AG09319 (cell line): Measurements from ENCODE around the gene TNFRSF18.

ENCODE experiments used
- DNase-seq: peaks from one replicate; pipeline ENCODE4 v3.0.0-alpha.2; 2010; ENCODE audit warnings: low read depth; ENCODE audit errors: extremely low read depth
- TF ChIP-seq, protein P1 (sequence below): IDR thresholded peaks from 2 replicates; pipeline ENCODE4 v1.5.1; 2011; ENCODE audit warnings: low read depth, mild to moderate bottlenecking, inconsistent platforms, low read length, moderate library complexity

Gene TNFRSF18

DNA sequence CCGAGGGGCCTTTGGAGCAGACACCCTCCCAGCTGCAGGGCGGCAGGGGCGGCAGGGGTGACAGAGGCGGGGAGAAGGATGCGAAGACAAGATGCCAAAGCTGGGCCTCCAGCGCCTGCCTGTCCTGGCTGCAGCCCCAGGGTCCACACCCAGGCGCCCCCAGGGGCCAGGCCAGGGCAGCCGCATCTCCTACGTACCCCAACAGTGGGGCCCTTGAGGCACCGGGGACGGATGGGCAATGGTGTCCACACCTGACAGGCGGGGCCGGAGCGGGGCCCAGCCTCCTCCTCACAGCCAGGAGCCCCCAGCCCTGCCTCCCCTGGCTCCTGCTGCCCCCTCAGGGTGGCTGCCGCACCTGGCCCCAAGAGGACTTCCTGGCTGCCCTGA, 32.8 kb upstream of the TNFRSF18 start:
- no peak for DNase-seq
- TF ChIP-seq, protein P1, sequence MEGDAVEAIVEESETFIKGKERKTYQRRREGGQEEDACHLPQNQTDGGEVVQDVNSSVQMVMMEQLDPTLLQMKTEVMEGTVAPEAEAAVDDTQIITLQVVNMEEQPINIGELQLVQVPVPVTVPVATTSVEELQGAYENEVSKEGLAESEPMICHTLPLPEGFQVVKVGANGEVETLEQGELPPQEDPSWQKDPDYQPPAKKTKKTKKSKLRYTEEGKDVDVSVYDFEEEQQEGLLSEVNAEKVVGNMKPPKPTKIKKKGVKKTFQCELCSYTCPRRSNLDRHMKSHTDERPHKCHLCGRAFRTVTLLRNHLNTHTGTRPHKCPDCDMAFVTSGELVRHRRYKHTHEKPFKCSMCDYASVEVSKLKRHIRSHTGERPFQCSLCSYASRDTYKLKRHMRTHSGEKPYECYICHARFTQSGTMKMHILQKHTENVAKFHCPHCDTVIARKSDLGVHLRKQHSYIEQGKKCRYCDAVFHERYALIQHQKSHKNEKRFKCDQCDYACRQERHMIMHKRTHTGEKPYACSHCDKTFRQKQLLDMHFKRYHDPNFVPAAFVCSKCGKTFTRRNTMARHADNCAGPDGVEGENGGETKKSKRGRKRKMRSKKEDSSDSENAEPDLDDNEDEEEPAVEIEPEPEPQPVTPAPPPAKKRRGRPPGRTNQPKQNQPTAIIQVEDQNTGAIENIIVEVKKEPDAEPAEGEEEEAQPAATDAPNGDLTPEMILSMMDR: no peak

DNA sequence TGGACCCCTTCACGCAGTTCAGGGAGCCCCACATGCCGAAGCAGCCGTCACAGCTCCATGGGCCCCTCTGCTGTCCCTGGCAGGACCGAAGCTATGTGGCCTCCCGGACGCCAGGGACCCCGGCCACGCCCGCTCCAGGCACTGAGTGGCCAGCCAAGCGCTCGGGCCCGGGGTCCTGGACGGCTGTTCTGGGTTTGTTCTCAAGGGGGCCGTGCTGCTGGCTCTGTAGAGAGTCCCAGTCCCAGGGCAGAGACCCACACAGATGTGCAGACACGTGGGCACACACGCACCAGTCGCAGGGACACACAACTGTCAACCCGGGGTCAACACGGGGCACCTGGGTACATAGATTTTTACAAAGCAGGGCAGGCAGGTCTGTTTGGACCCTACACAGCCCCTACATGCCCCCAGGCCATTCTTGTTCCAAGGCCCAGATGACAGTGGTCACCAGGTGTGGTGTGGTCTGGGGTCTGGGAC, 32.3 kb upstream of the TNFRSF18 start:
- no peak for DNase-seq
- TF ChIP-seq, protein P1: no peak

DNA sequence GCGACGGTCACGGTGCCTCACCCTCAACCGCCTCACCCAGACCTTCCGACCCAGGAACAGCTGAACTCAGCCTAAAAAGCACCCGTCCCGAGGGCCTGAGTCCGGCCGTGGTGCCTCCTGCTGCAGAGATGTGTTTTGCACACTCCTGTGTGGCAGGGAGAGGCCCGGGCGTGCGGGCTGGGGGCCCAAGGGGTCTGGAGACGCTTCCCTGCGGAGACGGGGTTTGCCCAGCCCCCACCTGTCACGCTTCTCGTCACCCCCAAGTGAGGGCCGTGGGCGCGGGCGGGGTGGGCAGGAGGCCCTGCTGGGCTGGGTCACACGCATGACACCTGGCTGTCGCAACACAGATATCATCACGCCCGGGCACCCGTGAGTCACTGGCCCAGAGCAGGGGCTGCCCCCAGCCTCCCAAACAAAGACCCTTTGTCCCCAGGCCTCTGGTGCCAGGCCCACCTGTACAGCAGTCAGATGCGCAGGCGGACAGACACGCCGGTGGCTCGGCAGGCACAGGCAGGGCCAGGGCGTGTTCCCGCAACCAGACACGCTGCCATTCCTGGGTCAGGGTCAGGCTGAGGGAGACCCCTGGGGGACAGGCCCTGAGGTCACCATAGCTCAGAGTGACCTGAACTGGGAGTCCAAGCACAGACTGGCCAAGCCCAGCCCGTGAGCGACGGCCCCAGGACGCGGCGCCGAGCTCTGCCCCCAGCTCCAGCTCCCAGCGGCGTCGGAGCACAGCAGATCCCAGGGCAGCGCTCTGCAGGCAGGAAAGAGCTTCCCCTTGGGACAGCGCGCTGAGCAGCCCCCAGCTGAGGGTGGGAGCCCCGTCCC, 31.7 kb upstream of the TNFRSF18 start:
- DNase-seq: no peak
- TF ChIP-seq, protein P1: no peak

DNA sequence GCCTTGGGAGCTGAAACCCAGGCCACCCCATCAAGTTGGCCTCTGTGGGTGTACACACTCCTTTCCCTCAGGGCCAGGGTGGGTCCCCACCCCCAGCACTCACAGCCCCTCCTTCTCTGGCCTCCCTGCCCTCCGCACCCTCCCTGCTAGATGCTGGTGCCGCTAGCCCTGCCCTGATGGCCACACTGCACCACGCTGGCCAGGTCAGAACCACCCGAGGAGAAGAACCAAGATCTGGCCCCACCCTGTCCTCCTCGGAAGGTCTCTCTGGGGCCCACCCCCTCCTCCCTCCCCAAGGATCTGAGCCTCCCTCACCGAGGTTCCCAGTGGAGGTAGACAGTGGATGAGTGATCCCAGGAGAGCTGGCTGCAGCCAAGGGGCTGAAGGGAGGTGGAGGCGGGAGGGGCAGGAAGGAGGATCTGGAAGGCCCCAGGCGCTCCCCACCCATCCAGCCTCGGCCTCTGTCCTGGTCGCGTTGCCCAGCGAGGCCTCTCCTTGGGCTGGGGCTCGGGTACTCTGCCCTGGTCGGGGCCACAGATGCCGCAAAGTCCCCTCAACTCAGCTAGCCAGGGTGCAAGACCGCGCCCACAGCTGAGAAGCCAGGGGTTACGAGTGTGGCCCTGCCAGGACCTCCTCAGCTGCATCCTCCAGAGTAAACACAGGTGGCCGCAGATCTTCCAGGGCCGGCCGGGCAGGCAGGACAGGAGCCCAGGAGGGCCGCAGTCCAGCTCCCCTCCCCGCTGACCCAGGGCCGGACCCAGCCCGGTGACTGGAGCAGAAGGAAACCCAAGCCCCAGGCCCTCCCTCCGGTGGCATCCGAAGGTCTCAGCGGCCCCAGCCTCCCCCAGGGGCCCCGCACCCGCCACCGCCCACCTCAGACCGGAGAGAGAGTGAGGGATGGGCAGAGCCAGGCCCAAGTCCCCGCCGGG, 30.8 kb upstream of the TNFRSF18 start:
- DNase-seq: no peak
- TF ChIP-seq, protein P1: no peak

DNA sequence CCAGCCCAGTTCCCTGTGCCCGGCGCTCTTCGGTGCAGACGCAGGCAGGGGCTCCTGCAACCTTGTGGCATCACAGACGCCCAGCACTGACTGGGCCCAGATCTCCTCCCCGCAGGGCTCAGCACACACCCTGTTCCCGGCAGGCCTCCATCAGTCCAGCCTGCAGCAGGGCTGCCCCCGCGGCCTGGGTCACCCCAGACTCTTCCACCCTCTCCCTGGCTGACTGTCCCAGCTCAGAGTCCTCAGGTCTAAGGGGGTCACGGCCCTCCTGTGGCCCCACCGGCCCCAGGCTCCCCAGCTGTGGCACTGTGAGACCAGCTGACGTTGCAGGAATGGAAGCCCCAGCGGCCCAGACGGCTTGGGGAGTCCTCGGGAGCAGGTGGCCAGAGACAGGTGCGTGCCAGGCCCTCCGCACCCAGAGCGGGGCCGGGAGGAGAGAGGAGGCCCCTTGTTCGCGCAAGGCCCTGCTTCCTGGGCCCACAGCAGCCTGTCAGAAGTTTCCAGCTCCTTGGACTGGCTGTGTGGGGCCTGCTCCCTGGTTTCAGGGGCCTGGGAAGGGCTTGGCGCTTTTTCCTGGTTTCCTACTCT, 29.9 kb upstream of the TNFRSF18 start:
- TF ChIP-seq, protein P1: no peak
- no peak for DNase-seq

DNA sequence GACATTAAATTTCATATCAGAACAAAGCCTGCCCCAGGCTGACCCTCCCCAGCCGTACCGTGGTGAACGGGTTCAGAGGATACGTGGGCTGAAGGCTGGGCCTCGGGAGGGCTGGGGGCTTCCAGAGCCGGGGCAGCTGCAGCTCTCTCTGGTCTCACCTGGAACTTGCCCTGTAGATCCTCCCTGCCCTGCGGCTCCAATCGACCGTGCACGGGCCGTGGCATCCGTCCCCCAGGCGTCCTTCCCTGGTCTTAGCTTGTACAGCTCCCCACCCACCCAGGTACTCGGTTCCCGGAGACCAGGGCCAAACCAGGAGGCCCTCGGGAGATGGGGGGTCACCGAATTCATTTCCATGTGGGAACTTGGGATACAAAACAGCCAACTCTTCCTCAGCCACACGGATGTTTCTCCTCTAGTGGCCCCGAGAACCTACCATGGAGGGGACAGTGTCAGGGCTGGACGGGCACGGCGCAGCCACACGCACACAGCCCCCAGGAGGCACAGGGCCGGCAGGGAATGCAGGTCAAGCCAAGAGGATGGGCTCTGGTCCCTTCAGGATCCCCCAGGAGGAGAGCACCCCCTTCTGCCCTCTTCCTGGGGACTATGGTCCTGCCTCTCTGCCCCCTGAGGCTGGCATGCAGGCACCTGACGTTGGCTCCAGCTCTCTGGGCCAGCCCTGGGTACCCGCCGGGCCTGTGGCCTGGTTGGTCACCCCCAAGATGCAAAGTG, 28.8 kb upstream of the TNFRSF18 start:
- no peak for DNase-seq
- TF ChIP-seq, protein P1: no peak
